ENCODE results near the gene ACBD4. TPM values are rescaled to one million over a fixed set of nuclear protein-coding genes. Genes with fewer than 3 reads are reported as not detected.

Gene ACBD4, protein sequence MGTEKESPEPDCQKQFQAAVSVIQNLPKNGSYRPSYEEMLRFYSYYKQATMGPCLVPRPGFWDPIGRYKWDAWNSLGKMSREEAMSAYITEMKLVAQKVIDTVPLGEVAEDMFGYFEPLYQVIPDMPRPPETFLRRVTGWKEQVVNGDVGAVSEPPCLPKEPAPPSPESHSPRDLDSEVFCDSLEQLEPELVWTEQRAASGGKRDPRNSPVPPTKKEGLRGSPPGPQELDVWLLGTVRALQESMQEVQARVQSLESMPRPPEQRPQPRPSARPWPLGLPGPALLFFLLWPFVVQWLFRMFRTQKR
- total RNA-seq = 10 to 100 TPM in 2 of 4 donors, 1 to 10 TPM in 2; 6.2 to 37.7 (median 10.9) TPM

DNA sequence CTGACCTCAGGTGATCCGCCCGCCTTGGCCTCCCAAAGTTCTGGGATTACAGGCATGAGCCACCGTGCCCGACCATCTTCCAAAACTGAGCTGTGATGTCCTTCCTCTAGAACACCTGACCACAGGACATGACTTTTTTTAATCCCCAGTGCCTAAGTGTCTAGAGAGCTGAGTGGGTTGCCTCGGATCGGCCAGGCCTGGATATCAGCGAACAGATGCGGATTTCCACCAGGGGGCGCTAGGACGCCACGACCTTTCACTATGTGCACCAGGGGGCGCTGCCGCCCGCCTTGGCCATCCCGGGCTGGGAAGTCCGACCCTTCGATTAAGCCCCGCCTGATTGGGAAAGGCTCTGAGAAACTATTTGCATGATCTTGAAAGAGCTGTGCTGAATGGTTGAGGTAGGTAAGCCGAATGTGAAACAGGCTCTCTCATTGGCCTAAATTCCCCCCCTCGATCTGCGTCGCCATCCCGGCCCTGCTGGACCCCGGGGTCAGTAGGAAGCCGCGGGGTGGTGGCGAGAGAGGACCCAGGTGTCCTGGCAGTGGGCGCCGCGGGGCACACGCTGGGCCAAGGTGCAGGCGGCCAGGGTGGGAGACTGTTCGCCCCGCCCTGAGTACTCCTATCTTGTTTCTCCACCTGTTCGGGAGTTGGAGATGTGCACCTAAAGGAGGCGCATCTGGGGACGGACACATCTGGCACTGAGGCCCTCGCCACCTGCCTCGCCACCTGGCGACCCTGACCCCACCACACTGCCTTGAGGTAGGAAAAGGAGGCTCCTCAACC lies at the start of gene ACBD4:
Gene ACBD4 (plus strand): TSS at position 496 of the 786 bp plus-strand sequence. CDS start 458 bp downstream, outside the sequence.
- TF ChIP-seq, protein P1, sequence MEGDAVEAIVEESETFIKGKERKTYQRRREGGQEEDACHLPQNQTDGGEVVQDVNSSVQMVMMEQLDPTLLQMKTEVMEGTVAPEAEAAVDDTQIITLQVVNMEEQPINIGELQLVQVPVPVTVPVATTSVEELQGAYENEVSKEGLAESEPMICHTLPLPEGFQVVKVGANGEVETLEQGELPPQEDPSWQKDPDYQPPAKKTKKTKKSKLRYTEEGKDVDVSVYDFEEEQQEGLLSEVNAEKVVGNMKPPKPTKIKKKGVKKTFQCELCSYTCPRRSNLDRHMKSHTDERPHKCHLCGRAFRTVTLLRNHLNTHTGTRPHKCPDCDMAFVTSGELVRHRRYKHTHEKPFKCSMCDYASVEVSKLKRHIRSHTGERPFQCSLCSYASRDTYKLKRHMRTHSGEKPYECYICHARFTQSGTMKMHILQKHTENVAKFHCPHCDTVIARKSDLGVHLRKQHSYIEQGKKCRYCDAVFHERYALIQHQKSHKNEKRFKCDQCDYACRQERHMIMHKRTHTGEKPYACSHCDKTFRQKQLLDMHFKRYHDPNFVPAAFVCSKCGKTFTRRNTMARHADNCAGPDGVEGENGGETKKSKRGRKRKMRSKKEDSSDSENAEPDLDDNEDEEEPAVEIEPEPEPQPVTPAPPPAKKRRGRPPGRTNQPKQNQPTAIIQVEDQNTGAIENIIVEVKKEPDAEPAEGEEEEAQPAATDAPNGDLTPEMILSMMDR (IDR thresholded peaks at IDR 0.05) = peak; percentile 99 to 100
- peak in 2 of 3 donors; percentile 90 to 97 for TF ChIP-seq POLR2AphosphoS5 (IDR thresholded peaks at IDR 0.05)
- TF ChIP-seq POLR2A (IDR thresholded peaks at IDR 0.05) = peak in 1 of 2 donors; percentile 23
- TF ChIP-seq EP300 (IDR thresholded peaks at IDR 0.05) = no peak
- DNase-seq (ENCODE audit: low spot score in 2 of 2) = peak; percentile 97 to 98
- 31% methylated on average over 6 of the region's 40 CpGs for WGBS
- H3K36me3 ChIP-seq = no peaks in the 10 kb centered on the region
- H3K27ac ChIP-seq = peak within 1 kb of the TSS; percentile 79
- H3K9me3 ChIP-seq = no peaks in the 10 kb centered on the region
- peaks cover 36% of the 10 kb centered on the region for H3K4me1 ChIP-seq
- H3K27me3 ChIP-seq = no peaks in the 10 kb centered on the region
- H3K4me3 ChIP-seq = peak within 1 kb of the TSS; percentile 86

DNA sequence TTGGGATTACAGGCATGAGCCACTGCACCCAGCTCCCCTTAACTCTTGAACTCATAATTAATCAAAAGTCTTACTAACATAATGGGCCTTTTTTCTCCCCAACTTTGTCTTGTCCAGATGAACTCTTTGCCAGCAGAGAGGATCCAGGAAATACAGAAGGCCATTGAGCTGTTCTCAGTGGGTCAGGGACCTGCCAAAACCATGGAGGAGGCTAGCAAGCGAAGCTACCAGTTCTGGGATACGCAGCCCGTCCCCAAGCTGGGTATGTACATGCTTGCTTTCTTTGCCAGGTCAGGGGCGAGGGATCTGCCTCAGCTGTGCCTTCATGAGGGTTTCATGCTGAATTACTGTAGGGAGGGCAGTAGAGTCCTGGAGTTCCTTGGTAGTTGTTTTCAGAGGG lies 49.1 kb upstream of the ACBD4 start:
- H3K27ac ChIP-seq = no peak overlapping the region
- 90% methylated on average over 4 of the region's 4 CpGs for WGBS
- H3K36me3 ChIP-seq = peaks cover 98% of the 10 kb centered on the region
- DNase-seq (ENCODE audit: low spot score in 2 of 2) = no peak
- H3K9me3 ChIP-seq = no peaks in the 10 kb centered on the region
- TF ChIP-seq POLR2A (IDR thresholded peaks at IDR 0.05) (no peak), POLR2AphosphoS5 (IDR thresholded peaks at IDR 0.05) (no peak), EP300 (IDR thresholded peaks at IDR 0.05) (no peak)
- TF ChIP-seq, protein P1 (IDR thresholded peaks at IDR 0.05) = no peak
- H3K27me3 ChIP-seq = no peaks in the 10 kb centered on the region
- H3K4me1 ChIP-seq = peaks cover 15% of the 10 kb centered on the region
- no peak overlapping the region for H3K4me3 ChIP-seq

DNA sequence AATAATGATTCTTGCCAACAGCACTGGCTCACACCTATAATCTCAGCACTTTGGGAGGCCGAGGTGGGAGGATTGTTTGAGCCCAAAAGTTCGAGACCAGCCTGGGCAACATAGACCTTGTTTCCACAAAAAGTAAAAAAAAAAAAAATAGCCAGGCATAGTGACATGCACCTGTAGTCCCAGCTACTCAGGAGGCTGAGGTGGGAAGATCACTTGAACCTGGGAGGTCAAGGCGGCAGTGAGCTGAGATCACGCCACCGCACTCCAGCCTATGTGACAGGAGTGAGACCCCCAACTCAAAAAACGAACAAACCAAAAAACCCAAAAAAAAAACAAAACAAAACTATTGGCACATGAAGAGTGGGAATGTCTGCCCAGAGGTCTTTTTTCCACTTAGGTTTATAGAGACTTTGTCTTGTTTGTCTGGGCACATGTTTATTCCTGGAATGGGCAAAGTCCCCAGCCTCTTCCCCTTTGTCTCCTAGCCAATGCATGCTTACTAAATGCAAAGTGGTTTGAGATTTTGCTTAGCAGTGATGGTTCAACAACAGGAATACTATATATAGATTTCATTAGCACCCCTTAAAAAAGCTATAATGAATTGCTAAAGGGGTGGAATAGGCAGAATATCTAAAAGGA lies 48.5 kb upstream of the ACBD4 start:
- DNase-seq (ENCODE audit: low spot score in 2 of 2) = no peak
- Histone ChIP-seq H3K4me3 (no peak overlapping the region), H3K36me3 (peaks cover 96% of the 10 kb centered on the region), H3K4me1 (peaks cover 21% of the 10 kb centered on the region), H3K9me3 (no peaks in the 10 kb centered on the region), H3K27me3 (no peaks in the 10 kb centered on the region), H3K27ac (peak overlapping the region; percentile 45)
- TF ChIP-seq, protein P1 (IDR thresholded peaks at IDR 0.05) = no peak
- TF ChIP-seq POLR2A (IDR thresholded peaks at IDR 0.05) (no peak), EP300 (IDR thresholded peaks at IDR 0.05) (no peak), POLR2AphosphoS5 (IDR thresholded peaks at IDR 0.05) (no peak)
- 81% methylated on average over 6 of the region's 6 CpGs for WGBS

DNA sequence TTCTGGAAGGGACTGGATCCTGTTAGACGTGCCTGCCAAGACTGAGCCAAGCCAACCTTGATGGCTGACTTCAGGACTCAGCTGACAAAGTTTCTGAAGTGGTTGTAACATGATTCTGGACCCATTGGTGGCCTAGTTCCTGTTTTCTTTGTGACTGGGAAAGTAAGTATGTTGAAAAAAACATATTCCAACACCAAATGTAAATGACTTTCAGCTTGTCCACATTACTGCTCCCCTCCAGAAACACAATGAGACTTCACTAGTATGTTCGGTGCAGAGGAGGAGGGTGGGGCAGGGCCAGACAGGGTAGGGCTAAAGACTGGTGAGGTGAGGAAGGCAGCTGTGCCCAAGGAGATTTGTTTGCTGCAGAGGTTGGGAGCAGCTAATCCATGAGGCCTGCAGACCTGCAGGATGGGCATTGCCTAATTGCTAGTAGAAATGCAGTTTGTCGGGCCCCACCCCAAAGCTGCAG lies 47.9 kb upstream of the ACBD4 start:
- Histone ChIP-seq H3K9me3 (no peaks in the 10 kb centered on the region), H3K4me1 (peaks cover 27% of the 10 kb centered on the region), H3K27ac (peak overlapping the region; percentile 45), H3K27me3 (no peaks in the 10 kb centered on the region), H3K4me3 (no peak overlapping the region), H3K36me3 (peaks cover 94% of the 10 kb centered on the region)
- 34% methylated on average over 3 of the region's 3 CpGs for WGBS
- TF ChIP-seq, protein P1 (IDR thresholded peaks at IDR 0.05) = no peak
- TF ChIP-seq POLR2A (IDR thresholded peaks at IDR 0.05) = no peak
- DNase-seq (ENCODE audit: low spot score in 2 of 2) = no peak

All from suprapubic skin (tissue), 4 donors.